Measurements from ENCODE around the gene NPIPA1.
"Not testable (repeated sequence)": the region's sequence is repeated elsewhere in the genome, so short reads cannot be mapped to it uniquely, and the experiment has no call there.

Gene NPIPA1

GRCh38 chr16:14958323-14958600, 21.0 kb downstream of the NPIPA1 start:
- in situ Hi-C loops (cut with HindIII; ENCODE audit: low sequenced_read_pairs) = no loop called here
- no peak overlapping the region for H3K4me3 ChIP-seq (ENCODE audit: low read depth, low read length)
- DNase-seq (ENCODE audit: low read depth, low spot score) = no peak
- no peak for TF ChIP-seq CTCF (IDR thresholded peaks at IDR 0.05; ENCODE audit: low read depth, low read length)

GRCh38 chr16:14958970-14959369, 21.7 kb downstream of the NPIPA1 start:
- no peak for TF ChIP-seq CTCF (IDR thresholded peaks at IDR 0.05; ENCODE audit: low read depth, low read length)
- in situ Hi-C loops (cut with HindIII; ENCODE audit: low sequenced_read_pairs) = no loop called here
- no peak overlapping the region for H3K4me3 ChIP-seq (ENCODE audit: low read depth, low read length)
- no peak for DNase-seq (ENCODE audit: low read depth, low spot score)

- no peak for TF ChIP-seq CTCF (IDR thresholded peaks at IDR 0.05; ENCODE audit: low read depth, low read length)
- H3K4me3 ChIP-seq (ENCODE audit: low read depth, low read length) = no peak overlapping the region
- no peak for DNase-seq (ENCODE audit: low read depth, low spot score)
- in situ Hi-C loops (cut with HindIII; ENCODE audit: low sequenced_read_pairs) = no loop called here
These were observed 24.4 kb downstream of the NPIPA1 start for GRCh38 chr16:14961405-14962186.

- no peak for DNase-seq (ENCODE audit: low read depth, low spot score)
- no peak overlapping the region for H3K4me3 ChIP-seq (ENCODE audit: low read depth, low read length)
- in situ Hi-C loops (cut with HindIII; ENCODE audit: low sequenced_read_pairs) = no loop called here
- TF ChIP-seq CTCF (IDR thresholded peaks at IDR 0.05; ENCODE audit: low read depth, low read length) = no peak
These were observed 26.3 kb downstream of the NPIPA1 start for GRCh38 chr16:14963281-14964173.

GRCh38 chr16:14965328-14965727, 28.1 kb downstream of the NPIPA1 start:
- DNase-seq (ENCODE audit: low read depth, low spot score) = no peak
- no peak overlapping the region for H3K4me3 ChIP-seq (ENCODE audit: low read depth, low read length)
- in situ Hi-C loops (cut with HindIII; ENCODE audit: low sequenced_read_pairs) = no loop called here
- no peak for TF ChIP-seq CTCF (IDR thresholded peaks at IDR 0.05; ENCODE audit: low read depth, low read length)

- in situ Hi-C loops (cut with HindIII; ENCODE audit: low sequenced_read_pairs); DNase-seq (ENCODE audit: low read depth, low spot score); H3K4me3 ChIP-seq (ENCODE audit: low read depth, low read length): not testable (repeated sequence)
These were observed 32.6 kb downstream of the NPIPA1 start for GRCh38 chr16:14969795-14970194.

GRCh38 chr16:14971621-14972228, 34.5 kb downstream of the NPIPA1 start:
- DNase-seq (ENCODE audit: low read depth, low spot score); H3K4me3 ChIP-seq (ENCODE audit: low read depth, low read length); in situ Hi-C loops (cut with HindIII; ENCODE audit: low sequenced_read_pairs): not testable (repeated sequence)

GRCh38 chr16:14973785-14974322, 36.6 kb downstream of the NPIPA1 start:
- H3K4me3 ChIP-seq (ENCODE audit: low read depth, low read length) = peak overlapping the region; percentile 70
- DNase-seq (ENCODE audit: low read depth, low spot score); in situ Hi-C loops (cut with HindIII; ENCODE audit: low sequenced_read_pairs): not testable (repeated sequence)

- H3K4me3 ChIP-seq (ENCODE audit: low read depth, low read length) = peak overlapping the region; percentile 70
- in situ Hi-C loops (cut with HindIII; ENCODE audit: low sequenced_read_pairs) = not testable (repeated sequence)
- peak; percentile 28 for DNase-seq (ENCODE audit: low read depth, low spot score)
These were observed 37.0 kb downstream of the NPIPA1 start for GRCh38 chr16:14974331-14974655.

GRCh38 chr16:14974656-14975417, 37.6 kb downstream of the NPIPA1 start, which contains the start of gene PDXDC1:
Gene PDXDC1, plus strand, starts transcription at chr16:14975026. Its CDS starts 174 bp downstream, at chr16:14975200.
- in situ Hi-C loops (cut with HindIII; ENCODE audit: low sequenced_read_pairs) = not testable (repeated sequence)
- DNase-seq (ENCODE audit: low read depth, low spot score) = peak; percentile 86
- H3K4me3 ChIP-seq (ENCODE audit: low read depth, low read length) = peak within 1 kb of the TSS; percentile 70

Data from astrocyte of the spinal cord (primary cell).